Mucosa of rectum (tissue), 2 donors: ENCODE data around the gene MVD.

ENCODE experiments used
- H3K27ac ChIP-seq, 2 donors: one replicate each; pipeline ENCODE4 v1.7.0; 2013; ENCODE audit warnings: inconsistent platforms in 2 of 2, low read depth in 2 of 2, low read length in 2 of 2
- H3K27me3 ChIP-seq, 2 donors: one replicate each; pipeline ENCODE4 v1.7.0; 2013; ENCODE audit warnings: low read length in 2 of 2; ENCODE audit not compliant: control insufficient read depth in 2 of 2, insufficient read depth in 2 of 2
- H3K36me3 ChIP-seq, 2 donors: one replicate each; pipeline ENCODE4 v1.7.0; 2013; ENCODE audit warnings: low read length in 2 of 2; ENCODE audit not compliant: control insufficient read depth in 2 of 2, insufficient read depth in 2 of 2
- H3K4me1 ChIP-seq, 2 donors: one replicate each; pipeline ENCODE4 v1.7.0; 2013; ENCODE audit warnings: low read length in 2 of 2, mild to moderate bottlenecking in 1 of 2; ENCODE audit not compliant: control insufficient read depth in 2 of 2, insufficient read depth in 2 of 2
- H3K4me3 ChIP-seq, 2 donors: one replicate each; pipeline ENCODE4 v1.7.0; 2013; ENCODE audit warnings: low read length in 2 of 2
- H3K9ac ChIP-seq, 2 donors: one replicate each; pipeline ENCODE4 v1.7.0; 2013; ENCODE audit warnings: low read length in 2 of 2, low read depth in 1 of 2, mild to moderate bottlenecking in 1 of 2
- H3K9me3 ChIP-seq, 2 donors: one replicate each; pipeline ENCODE4 v1.7.0; 2013; ENCODE audit warnings: low read length in 2 of 2; ENCODE audit not compliant: control insufficient read depth in 2 of 2
- donor health status: healthy.
- donor health status: Normal muscosa, but diverticular disease.

Gene MVD, protein sequence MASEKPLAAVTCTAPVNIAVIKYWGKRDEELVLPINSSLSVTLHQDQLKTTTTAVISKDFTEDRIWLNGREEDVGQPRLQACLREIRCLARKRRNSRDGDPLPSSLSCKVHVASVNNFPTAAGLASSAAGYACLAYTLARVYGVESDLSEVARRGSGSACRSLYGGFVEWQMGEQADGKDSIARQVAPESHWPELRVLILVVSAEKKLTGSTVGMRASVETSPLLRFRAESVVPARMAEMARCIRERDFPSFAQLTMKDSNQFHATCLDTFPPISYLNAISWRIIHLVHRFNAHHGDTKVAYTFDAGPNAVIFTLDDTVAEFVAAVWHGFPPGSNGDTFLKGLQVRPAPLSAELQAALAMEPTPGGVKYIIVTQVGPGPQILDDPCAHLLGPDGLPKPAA

DNA sequence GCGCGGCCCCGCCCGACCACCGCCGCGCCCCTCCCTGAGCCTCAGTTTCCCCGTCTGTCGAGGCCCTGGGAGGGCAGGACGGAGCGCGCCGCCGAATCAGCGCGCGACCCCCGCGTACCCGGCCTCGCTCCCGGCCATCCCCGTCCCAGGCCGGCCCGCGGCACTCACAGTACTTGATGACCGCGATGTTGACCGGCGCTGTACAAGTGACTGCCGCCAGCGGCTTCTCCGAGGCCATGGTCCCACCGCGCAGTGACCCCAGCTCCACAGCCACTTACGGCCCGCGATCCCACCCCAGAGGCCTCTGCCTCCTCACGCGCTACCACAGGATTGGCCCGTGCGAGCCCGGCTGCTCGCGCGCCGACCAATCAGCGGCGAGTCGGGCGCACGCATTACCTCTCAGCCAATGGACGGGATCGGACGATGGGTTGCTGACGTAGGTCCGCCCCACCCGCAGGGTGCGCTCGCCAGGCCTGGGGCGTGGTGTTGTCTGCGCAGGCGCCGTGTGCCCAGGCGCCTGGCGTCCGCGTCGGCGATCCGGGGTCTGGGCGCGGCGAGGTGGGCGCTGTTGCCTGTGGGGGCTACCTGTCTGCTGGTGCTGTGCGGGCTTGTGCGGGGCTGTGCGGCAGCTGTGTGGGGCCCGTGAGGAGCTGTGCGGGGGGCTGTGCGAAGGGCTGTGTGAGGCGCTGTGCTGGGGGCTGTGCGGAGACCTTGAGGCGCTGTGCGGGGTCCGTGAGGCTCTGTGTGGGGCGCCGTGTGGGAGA is at the start of gene MVD:
Gene MVD, minus strand, starts transcription at position 249 of the 764 bp plus-strand sequence. Its CDS starts 11 bp downstream, at position 238.
- Histone ChIP-seq H3K4me1 (peaks cover 4 to 8% of the 10 kb centered on the region in 2 donors), H3K36me3 (peaks cover 0 to 4% of the 10 kb centered on the region in 2 donors), H3K9ac (peak within 1 kb of the TSS; percentile 88 to 99), H3K27me3 (no peaks in the 10 kb centered on the region), H3K27ac (peak within 1 kb of the TSS; percentile 86), H3K4me3 (peak within 1 kb of the TSS; percentile 82 to 99), H3K9me3 (no peaks in the 10 kb centered on the region)

DNA sequence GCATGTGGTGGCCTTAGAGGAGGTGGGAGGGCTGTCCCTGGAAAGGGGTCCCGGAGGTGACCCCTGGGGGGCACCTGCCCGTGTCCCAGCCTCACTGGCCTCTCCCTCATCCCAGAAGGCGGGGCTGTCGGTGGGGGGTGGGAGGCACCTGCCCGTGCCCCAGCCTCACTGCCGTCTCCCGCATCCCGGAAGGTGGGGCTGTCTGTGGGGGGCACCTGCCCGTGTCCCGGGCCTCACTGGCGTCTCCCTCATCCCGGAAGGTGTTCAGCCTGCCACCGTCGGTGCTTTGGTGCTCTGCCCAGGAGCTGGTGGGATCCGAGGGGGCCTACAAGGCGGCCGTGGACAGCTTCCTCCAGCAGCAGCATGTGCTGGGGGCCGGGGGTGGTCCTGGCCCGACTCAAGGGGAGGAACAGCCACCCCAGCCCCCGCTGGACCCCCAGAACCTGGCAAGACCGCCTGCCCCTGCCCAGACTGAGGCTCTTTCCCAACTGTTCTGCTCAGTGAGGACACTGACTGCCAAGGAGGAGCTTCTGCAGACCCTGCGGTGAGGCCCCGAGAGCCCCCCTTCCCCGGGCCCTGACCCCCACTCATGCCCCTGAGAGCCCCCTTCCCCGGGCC is 49.6 kb upstream of the MVD start:
- peaks cover under 1 to 1% of the 10 kb centered on the region in 2 donors for H3K4me1 ChIP-seq
- H3K36me3 ChIP-seq, result peaks cover 25 to 26% of the 10 kb centered on the region in 2 donors
- H3K9me3 ChIP-seq, result no peaks in the 10 kb centered on the region
- H3K27ac ChIP-seq, result no peak overlapping the region
- no peaks in the 10 kb centered on the region for H3K27me3 ChIP-seq
- H3K4me3 ChIP-seq, result no peak overlapping the region
- H3K9ac ChIP-seq, result no peak overlapping the region

DNA sequence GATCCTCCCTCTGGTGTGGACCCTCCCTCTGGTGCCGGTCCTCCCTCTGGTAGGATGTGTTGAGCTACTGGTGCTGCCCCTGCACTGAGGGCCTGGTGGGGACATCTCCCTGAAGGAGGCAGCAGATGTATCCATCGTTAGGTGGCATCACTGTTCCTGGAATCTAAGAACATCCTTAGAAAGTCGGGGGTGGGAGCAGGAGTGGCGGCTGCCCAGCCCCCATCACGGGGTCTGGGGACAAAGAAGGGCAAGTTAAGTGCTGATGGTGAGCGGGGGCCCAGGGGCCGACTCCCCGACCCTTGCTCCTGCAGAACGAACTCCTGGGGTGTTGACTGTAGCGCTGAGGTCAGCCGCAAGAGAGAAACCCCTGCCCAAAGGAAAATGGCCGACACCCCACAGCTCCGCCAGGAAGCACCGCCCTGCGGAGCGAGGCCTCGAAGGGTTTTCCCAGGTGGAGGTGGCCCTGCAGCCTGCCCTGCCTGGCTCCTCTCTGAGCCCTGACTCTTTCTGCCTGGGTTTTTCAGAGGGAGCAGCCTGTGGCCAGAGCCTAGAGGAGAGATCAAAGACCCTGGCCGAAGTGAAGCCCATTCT is 49.0 kb upstream of the MVD start:
- Histone ChIP-seq H3K4me3 (no peak overlapping the region), H3K4me1 (peaks cover 6 to 7% of the 10 kb centered on the region in 2 donors), H3K27me3 (no peaks in the 10 kb centered on the region), H3K27ac (no peak overlapping the region), H3K9ac (no peak overlapping the region), H3K36me3 (peaks cover 20 to 22% of the 10 kb centered on the region in 2 donors), H3K9me3 (no peaks in the 10 kb centered on the region)

DNA sequence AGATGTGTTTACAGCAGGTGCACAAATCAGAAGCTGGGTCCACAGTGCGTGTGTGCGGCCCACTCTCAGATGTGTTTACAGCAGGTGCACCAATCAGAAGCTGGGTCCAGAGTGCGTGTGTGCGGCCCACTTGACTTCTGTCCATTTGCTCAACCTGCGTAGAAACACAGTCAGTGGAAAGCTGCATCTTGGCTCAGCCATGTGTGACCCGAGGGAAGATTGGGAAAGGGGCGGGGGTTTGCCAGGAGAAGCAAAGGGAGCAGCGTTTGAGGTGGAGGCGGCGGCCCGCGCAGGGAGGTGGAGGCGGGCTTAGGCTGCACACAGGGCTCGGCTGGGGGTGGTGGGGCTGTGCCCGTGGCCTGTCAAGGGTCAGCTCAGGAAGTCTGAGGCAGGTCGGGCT is 47.7 kb upstream of the MVD start:
- peaks cover 8 to 10% of the 10 kb centered on the region in 2 donors for H3K36me3 ChIP-seq
- H3K27ac ChIP-seq, result no peak overlapping the region
- H3K9ac ChIP-seq, result no peak overlapping the region
- no peak overlapping the region for H3K4me3 ChIP-seq
- no peaks in the 10 kb centered on the region for H3K9me3 ChIP-seq
- H3K4me1 ChIP-seq, result peaks cover 12% of the 10 kb centered on the region in 2 donors
- H3K27me3 ChIP-seq, result no peaks in the 10 kb centered on the region

DNA sequence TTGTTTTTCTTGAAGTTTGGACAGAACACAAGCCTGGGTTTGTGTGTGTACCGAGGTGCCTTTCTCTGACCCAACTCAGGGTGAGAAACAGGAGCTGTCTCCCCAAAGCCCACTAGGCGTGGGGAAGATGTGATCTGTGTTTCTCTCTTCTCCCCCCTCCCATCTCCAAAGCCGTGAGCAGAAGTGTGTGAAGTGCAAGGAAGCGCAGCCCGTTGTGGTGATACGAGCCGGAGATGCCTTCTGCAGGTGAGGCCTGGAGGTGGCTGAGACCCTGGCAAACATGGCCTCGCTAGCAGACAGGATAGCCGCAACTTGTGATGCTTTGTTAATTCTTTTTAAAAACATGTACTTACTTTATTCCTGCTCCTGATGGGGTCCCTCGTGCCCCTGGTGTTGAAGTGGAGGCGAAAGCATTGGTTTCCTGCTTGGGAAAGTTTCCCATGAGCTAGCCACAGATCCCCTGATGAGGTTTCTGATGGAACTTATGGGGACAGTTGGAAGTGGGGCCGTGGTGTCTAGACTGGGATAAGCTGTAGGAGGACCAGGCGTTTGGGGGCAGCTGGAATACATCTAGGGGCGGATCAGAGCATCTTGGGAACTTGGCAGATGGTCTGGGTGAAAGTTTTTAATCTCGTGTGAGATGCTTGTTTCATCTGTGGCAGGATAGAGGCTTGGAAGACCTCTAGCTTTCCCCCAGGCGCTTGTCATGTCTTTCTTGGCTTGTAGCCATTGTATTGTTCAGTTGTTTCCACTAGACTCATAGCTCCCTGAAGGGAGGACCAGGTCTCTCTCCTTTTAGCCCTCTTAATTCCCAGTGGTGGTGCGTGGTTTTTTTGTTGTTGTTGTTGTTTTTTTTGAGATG is 44.3 kb upstream of the MVD start:
- H3K27ac ChIP-seq, result peak overlapping the region; percentile 37 to 74
- peaks cover 25 to 29% of the 10 kb centered on the region in 2 donors for H3K4me1 ChIP-seq
- peak overlapping the region; percentile 76 to 80 for H3K9ac ChIP-seq
- H3K4me3 ChIP-seq, result peak overlapping the region; percentile 93 to 97
- no peaks in the 10 kb centered on the region for H3K36me3 ChIP-seq
- no peaks in the 10 kb centered on the region for H3K27me3 ChIP-seq
- H3K9me3 ChIP-seq, result no peaks in the 10 kb centered on the region

DNA sequence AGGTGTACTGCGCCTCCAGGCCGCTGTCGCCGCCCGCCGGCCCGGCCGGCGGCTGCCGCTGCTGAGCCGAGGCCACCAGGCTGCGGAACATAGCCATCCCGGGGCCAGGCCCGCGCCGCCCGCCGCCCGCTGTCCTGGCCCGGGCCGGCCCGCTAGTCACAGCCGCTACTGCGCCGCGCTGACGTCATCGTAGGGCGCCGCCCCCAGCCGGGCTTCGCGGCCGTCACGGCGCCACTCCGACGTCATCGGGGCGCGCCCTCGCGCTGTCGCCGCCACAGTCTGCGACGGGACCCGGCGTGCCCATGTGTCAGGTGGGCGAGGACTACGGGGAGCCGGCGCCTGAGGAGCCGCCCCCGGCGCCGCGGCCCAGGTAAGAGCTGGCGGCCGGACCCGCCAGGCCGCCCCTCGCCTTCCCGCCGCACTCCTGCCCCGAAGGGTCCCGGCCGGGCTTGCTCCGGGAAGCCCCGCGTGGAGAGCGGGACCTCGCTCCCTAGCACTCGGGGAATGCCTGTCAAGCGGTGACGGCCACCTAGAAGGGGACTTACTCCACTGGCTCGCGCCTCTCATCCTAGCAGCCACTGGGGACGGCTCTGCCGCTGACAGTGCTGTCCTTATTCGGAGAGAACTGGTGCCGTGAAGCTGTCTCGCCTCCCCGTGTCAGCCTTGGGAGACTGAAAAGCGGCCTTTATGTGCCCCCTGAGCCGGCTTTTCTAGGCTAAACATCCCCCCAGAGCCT is 43.5 kb upstream of the MVD start, which contains the start of the genes CTU2 and RNF166:
Gene CTU2, plus strand, starts transcription at position 275 of the 736 bp plus-strand sequence. Its CDS starts 28 bp downstream, at position 303.
Gene RNF166, minus strand, starts transcription at position 180 of the 736 bp plus-strand sequence. Its CDS starts 83 bp downstream, at position 97.
- peaks cover 30 to 35% of the 10 kb centered on the region in 2 donors for H3K4me1 ChIP-seq
- H3K27me3 ChIP-seq, result no peaks in the 10 kb centered on the region
- H3K9me3 ChIP-seq, result no peaks in the 10 kb centered on the region
- H3K36me3 ChIP-seq, result no peaks in the 10 kb centered on the region
- H3K9ac ChIP-seq, result peak within 1 kb of the TSS; percentile 77 to 80
- peak within 1 kb of the TSS; percentile 68 to 86 for H3K27ac ChIP-seq
- H3K4me3 ChIP-seq, result peak within 1 kb of the TSS; percentile 93 to 97

DNA sequence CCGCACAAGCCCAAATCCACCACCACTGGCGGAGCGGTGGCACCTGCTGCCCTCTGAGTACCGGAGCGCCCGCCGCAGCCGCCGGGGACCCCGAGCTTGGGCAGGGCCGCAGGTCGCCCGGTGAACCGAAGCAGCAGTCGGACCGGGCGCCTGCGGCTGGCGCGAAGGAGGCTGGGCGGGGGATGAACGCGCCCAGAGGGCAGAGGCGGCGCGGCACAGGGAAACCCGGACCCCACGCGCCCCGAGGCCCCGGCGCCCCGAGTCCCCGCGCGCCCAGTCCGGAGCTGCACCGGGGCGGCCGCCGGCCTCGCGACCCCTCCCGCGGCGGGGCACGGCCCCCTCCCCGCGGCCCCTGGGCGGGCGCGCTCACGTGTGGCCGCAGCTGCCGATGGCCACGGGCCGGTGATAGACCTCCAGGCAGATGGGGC is 42.9 kb upstream of the MVD start:
- H3K4me1 ChIP-seq, result peaks cover 31 to 38% of the 10 kb centered on the region in 2 donors

DNA sequence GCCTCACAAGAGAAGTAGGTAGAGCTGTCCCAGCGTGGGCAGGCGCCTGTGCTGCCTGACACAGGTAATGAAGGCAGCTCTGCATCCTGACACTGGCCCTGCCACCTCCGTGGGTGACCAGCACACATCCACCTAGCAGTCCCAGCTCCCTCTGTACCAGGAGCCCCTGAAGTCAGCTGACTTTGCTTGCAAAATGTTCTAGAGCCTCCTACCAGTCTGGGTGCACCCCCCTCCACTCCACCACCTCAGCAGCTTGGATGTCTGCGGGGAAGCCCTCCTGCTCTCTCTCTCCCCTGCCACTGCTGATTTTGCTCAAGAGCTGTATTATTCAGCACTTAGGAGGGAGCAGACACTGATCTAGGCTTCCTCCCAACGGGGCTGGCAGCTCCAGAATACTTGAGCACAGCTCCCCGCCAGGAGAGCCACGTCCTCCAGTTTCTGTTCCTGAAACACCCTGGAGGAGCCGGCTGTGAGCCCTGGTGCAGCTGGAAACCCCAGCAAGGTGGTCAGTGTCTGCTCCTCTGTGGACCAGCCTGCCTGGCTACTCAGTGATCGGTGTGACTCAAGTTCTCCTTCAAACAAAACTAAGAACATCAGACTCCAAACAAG is 42.3 kb upstream of the MVD start:
- peak overlapping the region; percentile 77 to 80 for H3K9ac ChIP-seq
- no peaks in the 10 kb centered on the region for H3K36me3 ChIP-seq
- H3K4me3 ChIP-seq, result peak overlapping the region; percentile 78 to 97
- H3K27ac ChIP-seq, result peak overlapping the region; percentile 68 to 86
- no peaks in the 10 kb centered on the region for H3K27me3 ChIP-seq
- H3K9me3 ChIP-seq, result no peaks in the 10 kb centered on the region
- peaks cover 36 to 39% of the 10 kb centered on the region in 2 donors for H3K4me1 ChIP-seq

More for the DNA sequence above, 42.9 kb upstream of the MVD start:
- no peaks in the 10 kb centered on the region for H3K27me3 ChIP-seq
- peak overlapping the region; percentile 78 to 97 for H3K4me3 ChIP-seq
- H3K9me3 ChIP-seq, result no peaks in the 10 kb centered on the region
- H3K9ac ChIP-seq, result peak overlapping the region; percentile 77 to 80
- peak overlapping the region; percentile 68 to 86 for H3K27ac ChIP-seq
- H3K36me3 ChIP-seq, result no peaks in the 10 kb centered on the region
